WTC11 (cell line): Measurements from ENCODE around the gene UCK2. TPM values are rescaled to one million over a fixed set of nuclear protein-coding genes. Genes with fewer than 3 reads are reported as not detected.
A peak's percentile ranks its signal among the peaks of the same experiment; 100 is the strongest.

ENCODE experiments used
- ATAC-seq: fragments of 200-7000 bp; cut with Tn5 transposase; 2 replicates; pipeline ENCODE4 v1.10.0; 2021; ENCODE audit warnings: mild to moderate bottlenecking, moderate library complexity
- CTCF ChIA-PET: fragments of 300-600 bp; sonication (Branson Sonifier 250); formaldehyde crosslinking; loops from one replicate; lab custom pipeline; 2021; ENCODE audit warnings: antibody characterized with exemption; lab: Charles Lee
- POLR2A ChIA-PET: fragments of 350-600 bp; sonication (Branson Sonifier 250); formaldehyde crosslinking; loops from one replicate; lab custom pipeline; 2021; ENCODE audit warnings: antibody characterized with exemption; lab: Charles Lee
- DNase-seq: peaks from one replicate; pipeline ENCODE4 v3.0.0; 2021; ENCODE audit warnings: low spot score
- H3K27ac Mint-ChIP-seq: 2 replicates; pipeline ENCODE4 v1.8.0; 2021; ENCODE audit warnings: mixed read lengths
- H3K27me3 Mint-ChIP-seq: 2 replicates; pipeline ENCODE4 v1.8.0; 2021; ENCODE audit warnings: low read depth, mild to moderate bottlenecking, moderate library complexity, mixed read lengths
- H3K36me3 Mint-ChIP-seq: 2 replicates; pipeline ENCODE4 v1.8.0; 2021; ENCODE audit warnings: mixed read lengths
- H3K4me1 Mint-ChIP-seq: 2 replicates; pipeline ENCODE4 v1.8.0; 2022; ENCODE audit warnings: mixed read lengths
- H3K4me3 Mint-ChIP-seq: 2 replicates; pipeline ENCODE4 v1.8.0; 2021; ENCODE audit warnings: mild to moderate bottlenecking, moderate library complexity, mixed read lengths
- H3K9me3 Mint-ChIP-seq: 2 replicates; pipeline ENCODE4 v1.8.0; 2021; ENCODE audit warnings: mixed read lengths
- CTCF ChIP-seq: fragments of 200-600 bp; IDR thresholded peaks from 2 replicates; pipeline ENCODE4 v1.8.0; 2022; ENCODE audit warnings: antibody characterized with exemption
- E2F4 ChIP-seq: sonication (generic); formaldehyde crosslinking; IDR thresholded peaks from 2 replicates; pipeline ENCODE4 v1.8.1; 2022; ENCODE audit warnings: low read depth, mild to moderate bottlenecking, moderate library complexity, missing genetic modification reagents, borderline replicate concordance
- ESRRA ChIP-seq: sonication (generic); formaldehyde crosslinking; IDR thresholded peaks from 2 replicates; pipeline ENCODE4 v1.8.1; 2022; ENCODE audit warnings: mild to moderate bottlenecking, missing genetic modification reagents, borderline replicate concordance
- ETV6 ChIP-seq: sonication (generic); formaldehyde crosslinking; IDR thresholded peaks from 2 replicates; pipeline ENCODE4 v1.8.1; 2022; ENCODE audit warnings: mild to moderate bottlenecking, missing genetic modification reagents
- GABPB1 ChIP-seq: sonication (generic); formaldehyde crosslinking; IDR thresholded peaks from 2 replicates; pipeline ENCODE4 v1.8.1; 2023; ENCODE audit warnings: mild to moderate bottlenecking, missing genetic modification reagents
- GTF2I ChIP-seq: fragments of 250-450 bp; sonication (Bioruptor Pico); conservative IDR thresholded peaks from 2 replicates; pipeline ENCODE4 v1.4.0; 2021; ENCODE audit warnings: mild to moderate bottlenecking
- HMGXB4 ChIP-seq: sonication (generic); formaldehyde crosslinking; IDR thresholded peaks from 2 replicates; pipeline ENCODE4 v1.8.1; 2023; ENCODE audit warnings: mild to moderate bottlenecking, moderate library complexity, missing genetic modification reagents
- IRF2 ChIP-seq: sonication (generic); formaldehyde crosslinking; IDR thresholded peaks from 2 replicates; pipeline ENCODE4 v1.8.0; 2022; ENCODE audit warnings: low read depth, missing genetic modification reagents, borderline replicate concordance
- NFATC4 ChIP-seq: fragments of 250-450 bp; sonication (Bioruptor Pico); IDR thresholded peaks from 2 replicates; pipeline ENCODE4 v1.9.0; 2021; ENCODE audit warnings: mild to moderate bottlenecking
- PRDM15 ChIP-seq: sonication (generic); formaldehyde crosslinking; IDR thresholded peaks from 2 replicates; pipeline ENCODE4 v1.8.0; 2022; ENCODE audit warnings: missing genetic modification reagents
- TP53 ChIP-seq: sonication (generic); formaldehyde crosslinking; IDR thresholded peaks from 2 replicates; pipeline ENCODE4 v1.8.1; 2023; ENCODE audit warnings: mild to moderate bottlenecking, missing genetic modification reagents
- ZNF121 ChIP-seq: sonication (generic); formaldehyde crosslinking; IDR thresholded peaks from 2 replicates; pipeline ENCODE4 v1.8.0; 2023; ENCODE audit warnings: missing genetic modification reagents
- ZNF671 ChIP-seq: fragments of 250-450 bp; sonication (Bioruptor Pico); IDR thresholded peaks from 2 replicates; pipeline ENCODE4 v1.8.0; 2021; ENCODE audit warnings: mild to moderate bottlenecking
- total RNA-seq: library from RNA; stranded (reverse); gene quantifications from 3 replicates; pipeline ENCODE4 v1.2.3, GENCODE V29; 2021
- TF ChIP-seq, protein P1 (sequence below): sonication (generic); formaldehyde crosslinking; IDR thresholded peaks from 2 replicates; pipeline ENCODE4 v1.8.0; 2022; ENCODE audit warnings: mild to moderate bottlenecking, missing genetic modification reagents

UCK2 gene
- total RNA-seq, 1 experiment from 2014 or later, result 85.7 TPM

DNA sequence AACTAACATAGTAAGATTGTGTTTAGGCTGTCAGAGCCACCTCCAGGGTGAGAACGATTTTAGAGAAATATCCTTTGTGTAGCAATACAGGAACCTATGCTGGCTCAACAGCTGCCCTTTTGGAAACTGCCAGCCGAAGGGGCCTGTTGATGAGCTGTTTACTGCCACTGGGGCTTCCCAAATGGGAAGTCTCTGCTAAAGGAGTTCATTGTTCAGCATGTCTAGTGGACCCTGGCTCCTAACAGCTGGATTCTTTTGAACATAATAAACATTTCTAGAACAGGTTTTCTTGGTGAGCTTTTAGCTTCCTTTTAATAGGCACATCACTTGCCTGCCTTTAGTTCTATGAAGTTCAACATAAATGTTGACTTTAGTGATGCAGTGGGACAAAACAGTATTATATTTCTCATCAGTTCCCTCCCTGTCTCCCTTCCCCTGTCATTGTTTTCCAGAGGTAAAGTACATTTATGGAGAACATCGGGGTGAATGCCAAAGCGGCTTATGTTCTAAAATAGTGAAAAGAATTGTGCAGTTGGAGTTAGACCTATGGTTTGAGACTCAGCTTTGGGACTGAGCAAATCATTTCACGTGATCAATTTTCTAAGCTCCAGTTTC, 57.4 kb downstream of the UCK2 start:
- DNase-seq (no peak), ATAC-seq (no peak)
- peak overlapping the region; percentile 54; the same call in 1 of the 2 replicates for H3K27ac Mint-ChIP-seq
- no peaks in the 10 kb centered on the region for H3K27me3 Mint-ChIP-seq
- no peak overlapping the region for H3K4me3 Mint-ChIP-seq
- ChIA-PET CTCF (interaction anchor here (0.9 to 3.1 kb wide), 3 partner anchors 10 to 187 kb away, joined by 3 to 20 read pairs (median 4); partner anchors contain the start of gene ALDH9A1), POLR2A (interaction anchor here (0.5 kb wide), 1 partner anchor 276 kb away, joined by 3 read pairs; no protein-coding TSS in a partner anchor)
- no peaks in the 10 kb centered on the region for H3K9me3 Mint-ChIP-seq
- peaks cover under 1% of the 10 kb centered on the region; the same call in 1 of the 2 replicates for H3K36me3 Mint-ChIP-seq
- TF ChIP-seq ESRRA (CRISPR knock-in tag) (no peak), GABPB1 (CRISPR knock-in tag) (no peak), PRDM15 (no peak), TP53 (CRISPR knock-in tag) (no peak), CTCF (no peak), HMGXB4 (CRISPR knock-in tag) (no peak), GTF2I (CRISPR knock-in tag) (no peak), E2F4 (CRISPR knock-in tag) (no peak), ZNF671 (no peak)
- TF ChIP-seq, protein P1, sequence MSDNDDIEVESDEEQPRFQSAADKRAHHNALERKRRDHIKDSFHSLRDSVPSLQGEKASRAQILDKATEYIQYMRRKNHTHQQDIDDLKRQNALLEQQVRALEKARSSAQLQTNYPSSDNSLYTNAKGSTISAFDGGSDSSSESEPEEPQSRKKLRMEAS (CRISPR knock-in tag), result no peak
- TF ChIP-seq, all 79 proteins: peak for 0
- peaks cover 59% of the 10 kb centered on the region for H3K4me1 Mint-ChIP-seq

- H3K4me1 Mint-ChIP-seq, result peaks cover 54% of the 10 kb centered on the region
- TF ChIP-seq NFATC4 (CRISPR knock-in tag) (no peak), ETV6 (no peak)
- TF ChIP-seq, all 79 proteins: peak for 0
- Mint-ChIP-seq H3K36me3 (peaks cover 6% of the 10 kb centered on the region), H3K9me3 (no peaks in the 10 kb centered on the region), H3K27me3 (no peaks in the 10 kb centered on the region), H3K4me3 (no peak overlapping the region), H3K27ac (0 out of 2 replicates have a peak overlapping the region, but pooled peaks have one; percentile 24)
- DNase-seq (no peak), ATAC-seq (no peak)
- POLR2A ChIA-PET, result interaction anchor here (0.5 kb wide), 1 partner anchor 275 kb away, joined by 3 read pairs; no protein-coding TSS in a partner anchor
- CTCF ChIA-PET, result interaction anchor here (0.9 to 3.1 kb wide), 2 partner anchors 14 to 187 kb away, joined by 4 to 20 read pairs; partner anchors contain the start of gene ALDH9A1
Measured at GRCh38 chr1:165885305-165885694, 57.9 kb downstream of the UCK2 start.

DNA sequence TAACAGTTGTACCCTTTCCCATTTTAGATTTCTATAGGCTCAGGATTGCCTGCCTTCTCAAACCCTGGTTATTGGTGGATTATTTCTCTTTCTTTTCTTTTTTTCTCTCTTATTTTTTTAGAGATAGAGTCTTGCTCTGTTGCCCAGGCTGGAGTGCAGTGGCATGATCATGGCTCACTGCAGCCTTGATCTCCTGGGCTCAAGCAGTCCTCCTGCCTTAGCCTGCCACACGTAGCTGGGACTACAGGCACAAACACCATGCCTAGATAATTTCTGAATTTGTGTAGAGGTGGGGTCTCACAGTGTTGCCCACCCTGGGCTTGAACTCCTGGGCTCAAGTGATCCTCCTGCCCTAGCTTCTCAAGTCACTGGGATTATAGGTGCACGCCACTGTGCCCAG, 58.8 kb downstream of the UCK2 start:
- CTCF ChIA-PET, result interaction anchor here (1.2 kb wide), 1 partner anchor 15 kb away, joined by 3 read pairs; no protein-coding TSS in a partner anchor
- Mint-ChIP-seq H3K27ac (no peak overlapping the region), H3K27me3 (no peaks in the 10 kb centered on the region), H3K4me1 (peaks cover 49% of the 10 kb centered on the region), H3K4me3 (no peak overlapping the region), H3K9me3 (0 out of 2 replicates have a peak, but pooled peaks cover 3% of the 10 kb centered on the region), H3K36me3 (peaks cover 15% of the 10 kb centered on the region)
- no peak for DNase-seq
- no peak for ATAC-seq
- TF ChIP-seq ZNF121 (CRISPR knock-in tag) (peak; percentile 77; the same call in 1 of the 2 replicates), IRF2 (CRISPR knock-in tag) (no peak)
- POLR2A ChIA-PET, result no interaction called here
